GM19455 (cell line): ENCODE measurements around the gene ALDH1B1.

Experiments used
- ATAC-seq: cut with Tn5 transposase; IDR thresholded peaks from one replicate; pipeline ENCODE4 v1.9.1; 2021; ENCODE audit not compliant: unreplicated experiment

ALDH1B1 gene

DNA sequence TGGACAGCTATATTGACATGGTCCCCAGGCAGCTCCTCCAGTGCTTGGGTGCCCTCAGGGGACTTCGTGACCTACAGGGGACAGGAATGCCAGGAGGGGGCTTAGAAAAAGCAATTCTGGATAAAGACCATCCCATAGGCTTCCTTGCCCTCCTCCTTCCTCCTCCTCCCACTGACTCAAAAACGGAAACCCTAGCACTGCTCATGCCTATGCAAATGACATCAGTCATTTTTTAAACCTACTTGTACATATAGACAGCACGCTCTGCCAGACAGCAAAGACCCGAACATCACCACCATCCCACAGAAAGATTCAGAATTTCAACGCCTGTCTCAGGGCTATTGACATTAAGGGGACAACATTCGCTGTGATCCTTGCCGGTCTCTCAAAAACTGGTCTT, 20.8 kb downstream of the ALDH1B1 start:
- ATAC-seq, result no peak

DNA sequence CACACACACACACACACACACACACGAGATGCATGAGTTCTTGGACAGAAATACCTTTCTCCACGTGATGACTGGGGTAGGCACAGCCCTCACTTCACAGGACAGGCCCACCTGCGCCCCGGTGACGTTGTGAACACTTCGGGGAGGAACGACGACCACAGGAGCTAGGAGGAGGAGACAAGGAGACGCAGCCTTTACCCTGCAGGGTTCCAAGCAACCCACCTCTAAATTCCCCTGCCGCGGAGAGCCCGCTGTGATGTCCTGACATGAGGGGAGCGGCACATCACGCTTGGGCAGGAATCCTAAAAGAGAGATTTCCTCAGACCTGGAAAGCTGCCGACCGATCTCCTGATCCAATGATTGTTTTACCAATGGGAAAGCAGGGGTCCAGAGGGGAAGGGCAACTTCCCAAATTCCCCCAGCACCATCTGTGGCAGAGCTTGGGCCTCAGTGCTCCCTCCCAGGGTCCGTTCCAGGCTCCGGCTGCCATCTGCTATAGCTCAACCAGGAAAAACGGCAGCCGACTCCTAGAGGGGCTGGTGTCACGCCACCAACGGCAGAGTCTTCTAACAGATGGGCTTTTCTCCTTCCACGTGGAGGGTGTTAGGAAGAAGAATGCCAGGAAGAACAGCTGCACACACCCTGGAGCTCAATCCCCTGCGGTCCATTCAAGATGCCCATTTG, 21.7 kb downstream of the ALDH1B1 start:
- no peak for ATAC-seq

DNA sequence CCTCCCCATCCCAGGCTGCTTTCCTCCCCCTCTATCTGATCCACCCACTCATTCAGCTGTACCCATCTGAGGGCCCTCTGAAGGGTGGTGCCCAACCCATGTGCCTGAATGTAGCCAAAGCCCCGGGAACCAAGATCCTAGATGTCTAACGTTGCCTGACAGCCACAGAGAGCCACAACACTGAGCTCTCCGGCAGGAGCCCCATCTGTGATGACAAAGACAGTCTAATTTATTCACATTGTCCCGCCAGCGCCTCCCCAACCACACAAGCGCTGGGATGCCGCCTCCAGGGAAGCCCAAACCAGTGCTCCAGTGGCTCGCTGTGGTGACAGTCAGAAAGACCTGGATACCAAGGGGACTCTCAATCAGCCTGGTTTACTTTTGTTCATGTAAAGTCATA, 23.4 kb downstream of the ALDH1B1 start:
- no peak for ATAC-seq

DNA sequence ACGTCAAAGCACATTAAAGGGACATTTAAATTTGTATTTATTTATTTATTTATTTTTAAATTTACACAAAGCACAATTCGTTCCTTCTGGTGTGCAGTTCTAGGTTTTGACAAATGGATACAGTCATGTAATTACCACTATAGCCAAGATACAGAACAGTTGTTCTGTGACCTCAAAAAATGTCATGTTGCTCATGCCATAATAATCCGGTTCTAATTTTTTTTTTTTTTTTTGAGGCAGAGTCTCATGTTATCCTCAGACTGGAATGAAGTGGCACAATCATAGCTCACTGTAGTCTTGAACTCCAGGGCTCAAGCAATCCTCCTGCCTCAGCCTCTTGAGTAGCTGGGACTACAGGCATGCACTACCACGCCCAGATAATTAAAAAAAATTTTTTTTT, 24.0 kb downstream of the ALDH1B1 start:
- ATAC-seq, result no peak

DNA sequence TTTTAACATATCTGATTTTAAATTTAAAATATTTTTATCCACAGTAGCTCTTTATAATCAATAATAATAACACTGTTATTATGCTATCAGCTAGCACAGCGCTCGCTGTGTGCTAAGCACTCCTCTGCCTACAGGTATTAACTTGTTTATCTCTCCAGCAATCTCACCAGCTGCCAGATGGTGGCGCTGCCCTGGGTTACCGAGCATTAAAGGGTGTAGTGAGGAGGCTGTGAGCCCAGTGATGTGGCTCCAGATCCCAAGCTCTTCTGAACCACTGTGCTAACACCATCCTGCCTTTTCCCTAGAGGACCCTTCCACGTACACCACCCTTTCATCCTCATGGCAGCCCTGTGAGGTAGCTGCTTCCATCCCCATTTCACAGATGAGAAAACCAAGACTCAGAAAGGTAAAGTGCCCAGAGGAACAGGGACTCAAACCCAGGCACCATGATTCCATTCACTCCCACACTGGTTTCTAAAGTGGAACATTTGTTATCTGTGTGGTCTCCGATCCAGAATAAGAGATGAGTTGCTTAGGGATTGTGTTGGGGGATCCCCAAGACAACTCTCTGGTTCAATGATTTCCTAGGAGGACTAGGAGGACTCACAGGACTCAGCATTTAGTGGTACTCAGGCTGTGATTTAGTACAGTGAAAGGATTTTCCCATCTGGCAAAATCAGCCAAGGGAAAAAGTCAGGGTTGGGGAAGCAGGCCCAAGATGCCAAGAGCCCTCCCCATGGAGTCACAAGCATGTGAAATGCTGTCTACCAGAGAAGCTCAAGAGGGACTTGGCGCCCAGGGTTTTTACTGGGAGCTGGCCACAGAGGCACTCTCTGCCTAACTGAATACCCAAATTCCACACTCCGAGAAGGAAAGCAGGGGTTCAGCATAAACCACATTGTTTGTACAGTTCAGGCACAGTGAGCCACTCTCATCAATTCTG, 24.8 kb downstream of the ALDH1B1 start:
- ATAC-seq, result no peak

DNA sequence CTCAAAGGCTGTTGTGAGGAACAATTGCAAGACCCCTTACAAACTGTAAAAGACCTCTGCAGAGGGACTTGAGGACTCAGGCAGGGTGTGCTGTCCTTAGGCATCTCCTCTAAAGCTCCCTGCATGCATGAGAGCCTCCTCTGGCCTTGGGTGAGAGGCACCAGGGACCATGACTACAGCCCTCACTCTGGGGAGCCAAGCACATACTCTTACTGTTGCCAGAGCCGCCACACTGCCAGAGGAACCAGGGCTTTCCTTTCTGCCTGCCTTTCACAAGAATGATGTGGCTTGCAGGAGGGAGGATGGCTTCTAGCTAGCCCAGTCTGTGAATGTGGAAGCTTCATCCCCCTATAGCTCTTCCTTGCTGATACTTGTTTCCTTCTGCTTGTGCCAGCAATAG, 25.9 kb downstream of the ALDH1B1 start:
- ATAC-seq, result no peak

DNA sequence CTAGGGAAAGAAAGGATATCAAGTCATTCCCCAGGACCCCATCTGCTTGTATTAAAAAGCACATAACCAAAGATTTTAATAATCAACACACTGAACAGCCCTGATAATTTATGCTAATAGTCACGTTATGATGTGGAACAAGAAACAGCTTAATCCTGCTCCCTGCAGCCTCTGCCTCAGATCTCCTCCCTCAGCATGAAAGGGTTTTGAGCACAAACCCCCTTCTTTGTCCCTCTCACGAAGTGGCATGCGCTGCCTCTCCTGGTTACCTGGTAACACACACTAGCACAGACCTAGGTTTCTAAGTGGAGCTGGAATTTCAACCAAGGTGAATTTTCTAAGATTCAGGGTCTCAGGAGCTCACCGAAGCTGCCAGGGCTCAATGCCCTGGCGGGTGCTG, 26.7 kb downstream of the ALDH1B1 start:
- no peak for ATAC-seq

DNA sequence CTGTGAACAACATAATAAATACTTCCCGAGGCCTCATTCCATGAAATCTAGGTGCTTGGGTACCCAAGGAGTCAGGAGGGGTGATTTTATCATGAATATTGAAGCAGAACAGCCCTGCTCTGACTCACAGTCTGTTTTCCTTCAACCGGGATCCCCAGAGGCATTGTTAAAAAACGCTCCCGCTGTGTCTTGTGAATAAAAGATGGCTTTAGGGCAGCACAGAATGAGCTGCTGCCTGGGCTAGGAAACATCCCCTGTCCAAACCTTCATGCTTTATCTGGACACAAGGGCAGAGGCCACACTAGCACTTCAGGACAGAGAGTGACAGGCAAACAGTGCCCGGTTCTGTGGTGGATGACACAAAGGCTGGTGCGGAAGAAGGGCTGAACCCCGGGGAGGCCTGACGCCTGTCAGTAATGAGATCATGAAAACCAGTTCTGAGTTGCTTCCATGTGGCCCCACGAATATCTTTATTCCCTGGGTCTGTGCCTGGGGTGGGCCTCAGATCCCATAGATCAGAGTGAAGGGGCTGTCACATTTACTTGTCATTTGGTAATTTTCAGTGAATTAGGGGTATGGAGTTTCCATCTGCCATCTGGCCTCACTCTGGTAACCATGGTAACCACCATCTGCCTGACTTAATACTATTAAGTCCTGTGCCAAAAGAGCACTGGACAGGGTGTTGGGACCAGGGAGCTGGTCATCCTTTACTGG, 29.2 kb downstream of the ALDH1B1 start:
- ATAC-seq, result no peak

DNA sequence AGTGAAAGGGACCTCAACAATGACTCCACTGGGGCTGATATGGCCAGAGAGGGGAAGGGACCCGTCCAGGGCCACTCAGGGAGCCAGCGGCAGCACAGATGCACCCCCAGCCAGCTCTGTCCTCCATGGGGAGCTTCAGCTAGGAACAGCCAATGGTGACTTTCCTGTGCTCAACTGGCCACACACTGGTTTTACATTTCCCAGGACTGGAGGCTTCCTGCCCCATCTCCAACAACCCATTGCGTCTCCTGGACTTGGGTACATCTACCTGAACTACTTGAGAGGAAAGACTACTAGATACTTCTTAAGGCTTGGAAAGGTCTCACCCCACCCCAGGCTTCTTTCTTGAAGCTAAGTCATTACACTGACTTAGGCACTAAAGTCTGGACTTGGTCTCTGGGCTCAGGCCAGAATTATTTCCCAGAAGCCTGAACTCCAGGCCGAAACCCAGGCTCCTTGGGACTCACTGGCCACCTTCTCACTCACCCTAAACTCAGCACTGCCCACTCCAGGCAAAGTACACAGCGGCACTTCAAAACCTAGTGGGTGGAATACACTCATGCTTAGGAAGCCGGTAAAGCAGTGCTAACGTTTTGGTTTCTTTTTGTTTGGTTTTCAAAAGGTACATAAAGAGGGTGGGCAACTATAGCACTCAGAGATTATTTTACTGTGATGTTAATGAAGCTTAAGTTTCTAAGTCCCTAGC, 30.2 kb downstream of the ALDH1B1 start:
- ATAC-seq, result no peak

DNA sequence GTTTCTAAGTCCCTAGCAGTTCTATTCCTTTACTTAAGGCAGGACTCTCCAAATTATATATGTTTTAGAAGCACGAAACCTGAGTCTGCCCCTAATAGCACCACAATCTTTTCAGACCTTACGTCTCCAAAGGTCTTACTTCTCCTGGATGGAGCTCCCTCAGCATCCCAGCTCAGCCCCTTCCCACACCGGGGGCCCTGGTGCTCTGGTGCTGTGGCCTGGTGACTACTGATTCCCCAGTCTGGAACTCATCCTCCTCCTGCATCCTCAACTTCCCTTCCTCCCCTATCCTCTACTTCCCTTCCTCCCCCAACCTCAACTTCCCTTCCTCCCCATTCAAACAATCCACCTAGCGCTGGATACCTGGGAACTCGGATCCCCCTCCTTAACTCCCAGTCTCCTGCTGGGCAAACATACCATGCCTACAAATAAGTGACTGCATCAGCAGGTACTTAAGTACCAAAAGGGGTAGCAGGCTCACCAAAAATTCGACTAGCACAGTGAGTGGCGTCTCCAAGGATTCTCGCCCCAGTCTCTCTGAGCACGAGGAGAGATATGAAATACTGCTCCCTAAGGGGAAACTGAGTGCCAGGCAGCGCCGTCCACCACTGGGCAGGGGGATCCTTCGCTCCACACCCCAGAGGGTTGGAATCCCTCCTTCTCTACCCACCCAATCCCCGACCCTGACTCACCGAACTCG, 30.9 kb downstream of the ALDH1B1 start:
- ATAC-seq, result no peak

DNA sequence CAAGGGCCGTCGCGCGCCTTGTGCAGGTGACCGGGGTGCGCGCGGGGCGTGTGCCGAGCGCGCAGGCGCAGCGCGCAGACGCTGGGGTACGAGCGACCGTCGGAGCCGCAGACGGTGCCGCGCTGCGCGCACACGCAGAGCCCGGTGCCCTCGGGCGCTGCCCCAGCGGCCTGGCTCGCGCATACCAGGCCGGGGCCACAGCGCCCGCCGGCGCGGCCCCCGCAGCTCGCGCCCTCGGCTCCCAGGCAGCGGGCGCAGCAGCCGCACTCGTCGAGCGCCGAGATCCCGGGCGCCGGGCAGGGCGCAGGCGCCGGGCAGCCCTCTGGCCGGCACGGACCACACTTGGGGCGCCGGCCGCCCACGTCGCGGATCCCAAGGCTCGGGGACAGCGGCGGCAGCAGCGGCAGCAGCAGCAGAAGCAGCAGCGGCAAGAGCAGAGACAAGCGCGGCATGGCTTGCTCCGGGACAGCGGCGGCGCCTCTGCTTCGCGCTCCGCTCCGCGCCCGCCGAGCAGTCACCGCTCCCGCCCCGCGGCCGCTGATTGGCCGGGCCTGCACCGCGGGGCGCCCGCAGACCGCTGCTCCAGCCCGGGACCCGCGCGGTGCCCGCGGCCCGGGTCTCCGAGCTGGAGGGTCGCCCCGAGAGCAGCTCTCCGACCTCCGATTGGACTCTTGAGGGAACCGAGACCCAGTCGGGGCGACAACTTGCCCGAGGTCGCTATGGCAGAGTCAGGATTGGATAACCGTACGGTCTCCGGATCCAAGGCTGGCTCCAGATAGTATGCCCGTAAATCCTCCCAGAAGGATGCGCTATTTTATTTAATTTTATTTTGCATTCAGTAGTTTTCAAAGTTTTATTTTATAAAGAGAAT, 31.7 kb downstream of the ALDH1B1 start, which contains the start of gene IGFBPL1:
TSS of gene IGFBPL1 (minus strand) at position 482 of the 871 bp plus-strand sequence. CDS start at position 452, 30 bp downstream.
- ATAC-seq, result no peak

DNA sequence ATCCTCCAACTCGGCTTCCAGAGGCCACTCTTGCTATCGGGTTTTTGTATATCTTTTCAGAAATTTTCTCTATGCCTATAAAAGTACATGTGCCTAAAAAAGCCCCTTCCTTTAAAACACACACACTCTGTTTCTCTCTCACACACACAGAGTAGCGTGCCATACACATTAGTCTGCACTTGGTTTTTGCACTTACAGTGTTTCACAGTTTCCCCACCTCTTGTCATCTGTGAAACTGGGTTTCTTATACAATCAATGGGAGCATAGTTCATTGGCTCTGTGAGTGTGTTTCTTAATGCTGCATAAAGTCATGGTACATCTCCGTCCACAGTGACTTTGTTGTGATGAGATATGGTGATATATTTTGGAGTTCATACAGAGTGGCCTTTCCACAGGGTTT, 32.4 kb downstream of the ALDH1B1 start:
- ATAC-seq, result no peak

DNA sequence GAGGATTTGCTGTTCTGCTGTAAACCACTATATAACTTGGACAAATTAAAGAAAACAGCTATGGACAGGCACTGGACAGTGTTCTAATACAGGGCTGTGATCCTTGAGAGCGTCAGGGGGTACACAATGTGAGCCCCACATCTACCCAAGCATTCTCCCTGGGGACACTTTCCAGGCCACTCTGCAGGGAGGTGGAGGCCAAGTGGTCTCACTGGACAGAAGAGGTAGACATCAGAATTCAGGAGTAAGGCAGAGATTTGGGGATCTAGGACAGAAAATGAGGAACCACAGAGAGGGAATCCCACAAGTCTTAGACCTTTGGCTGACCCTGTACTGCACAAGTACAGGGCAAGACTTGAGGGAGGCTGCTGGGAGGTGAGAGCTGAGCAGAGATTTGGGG, 35.6 kb downstream of the ALDH1B1 start:
- no peak for ATAC-seq

DNA sequence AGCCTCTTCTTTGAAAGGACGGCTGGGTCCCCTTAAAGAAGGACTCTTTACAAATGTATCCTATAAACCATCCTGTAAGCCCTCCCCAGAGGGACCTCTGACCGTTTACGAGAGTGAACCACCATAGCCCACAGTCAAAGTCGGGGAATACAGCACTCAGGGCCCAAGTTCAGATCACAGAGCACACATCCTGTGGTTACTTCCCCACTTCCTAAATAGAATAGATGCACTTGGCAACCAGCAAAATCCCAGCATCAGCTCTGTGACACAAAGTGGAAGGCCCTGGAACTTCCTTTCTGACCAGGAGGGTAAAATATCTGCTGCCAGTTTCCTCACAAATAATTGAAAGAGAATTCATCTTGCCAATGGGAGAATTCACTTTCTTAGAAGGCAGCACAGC, 38.6 kb downstream of the ALDH1B1 start:
- ATAC-seq, result no peak

DNA sequence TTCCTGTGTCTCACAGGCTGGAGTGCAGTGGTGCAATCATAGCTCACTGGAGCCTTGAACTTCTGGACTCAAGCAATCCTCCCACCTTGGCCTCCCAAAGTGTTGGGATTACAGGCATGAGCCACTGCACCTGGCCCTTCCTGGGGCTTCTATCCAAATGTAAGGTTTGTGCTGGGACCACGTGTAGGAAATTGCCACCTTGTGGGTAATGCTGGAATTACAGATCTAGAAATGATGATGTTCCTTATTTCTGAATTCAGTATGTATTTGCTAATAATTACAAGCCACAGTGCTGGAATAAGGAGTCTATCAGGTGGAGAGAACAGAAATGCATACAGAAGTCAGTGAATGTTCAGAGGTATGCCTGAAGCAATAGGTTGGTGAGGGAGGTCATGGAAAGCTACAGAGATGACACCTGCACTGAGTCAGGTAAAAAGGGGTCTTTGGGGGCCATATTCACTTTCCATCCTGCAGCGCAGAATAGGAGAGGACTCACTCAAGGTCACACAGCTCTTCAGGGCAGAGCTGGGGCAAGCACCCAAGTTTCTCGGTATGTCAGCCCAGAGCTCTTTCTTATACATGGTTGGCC, 40.5 kb downstream of the ALDH1B1 start:
- no peak for ATAC-seq

DNA sequence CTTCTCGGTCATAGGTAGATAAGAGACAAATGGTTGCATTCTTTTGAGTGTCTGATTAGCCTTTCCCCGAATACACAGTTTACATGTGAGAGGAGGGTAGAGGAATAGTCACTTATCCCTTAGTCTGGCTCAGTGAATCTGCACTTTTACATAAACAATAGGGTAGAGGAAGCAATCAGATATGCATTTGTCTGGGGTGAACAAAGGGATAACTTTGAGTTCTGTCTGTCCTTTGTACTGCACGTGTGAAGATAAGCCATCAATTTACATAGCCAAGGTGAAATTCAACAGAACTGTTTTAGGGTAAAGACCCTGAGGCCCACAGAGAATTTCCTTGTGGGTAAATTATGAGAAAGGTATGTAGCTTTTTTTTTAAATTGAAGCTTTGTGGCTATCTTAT, 41.9 kb downstream of the ALDH1B1 start:
- no peak for ATAC-seq

DNA sequence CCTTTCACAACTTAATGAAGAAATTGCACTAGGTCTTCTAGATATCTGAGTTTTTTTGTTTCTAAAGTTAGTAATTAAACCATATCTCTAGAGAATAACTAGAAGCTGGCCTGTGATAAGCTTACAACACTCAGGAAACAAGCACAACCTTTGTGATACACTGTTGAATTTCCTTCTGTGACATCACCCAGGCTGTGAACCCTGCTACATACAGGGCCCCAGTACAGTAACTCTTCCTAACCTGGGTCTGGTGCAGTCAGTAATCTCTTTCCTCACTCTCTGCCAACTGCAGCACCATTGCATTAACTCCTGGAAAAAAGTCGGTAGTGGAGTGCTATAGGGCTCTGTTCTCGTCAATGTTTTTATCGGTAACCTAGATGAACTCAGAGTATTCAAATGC, 42.4 kb downstream of the ALDH1B1 start:
- ATAC-seq, result no peak

DNA sequence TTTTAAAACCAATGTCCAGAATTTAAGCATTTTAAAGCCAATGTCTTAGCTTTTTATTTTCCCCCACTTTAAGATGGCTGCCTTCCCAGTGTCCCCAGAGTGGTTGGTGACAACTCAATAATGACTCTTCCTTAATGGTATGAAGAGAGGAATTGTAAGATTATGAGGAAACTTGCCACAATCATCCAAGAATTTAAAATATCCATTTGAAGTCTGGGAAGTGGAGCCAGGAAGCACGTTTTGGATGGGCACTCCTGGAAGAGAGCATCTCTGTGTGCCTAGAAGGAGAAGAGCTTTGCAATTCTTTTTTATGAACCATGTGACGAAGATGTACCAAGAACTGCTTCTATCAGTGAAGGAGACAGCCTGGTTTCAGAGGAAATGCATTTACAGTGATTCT, 43.0 kb downstream of the ALDH1B1 start:
- no peak for ATAC-seq

DNA sequence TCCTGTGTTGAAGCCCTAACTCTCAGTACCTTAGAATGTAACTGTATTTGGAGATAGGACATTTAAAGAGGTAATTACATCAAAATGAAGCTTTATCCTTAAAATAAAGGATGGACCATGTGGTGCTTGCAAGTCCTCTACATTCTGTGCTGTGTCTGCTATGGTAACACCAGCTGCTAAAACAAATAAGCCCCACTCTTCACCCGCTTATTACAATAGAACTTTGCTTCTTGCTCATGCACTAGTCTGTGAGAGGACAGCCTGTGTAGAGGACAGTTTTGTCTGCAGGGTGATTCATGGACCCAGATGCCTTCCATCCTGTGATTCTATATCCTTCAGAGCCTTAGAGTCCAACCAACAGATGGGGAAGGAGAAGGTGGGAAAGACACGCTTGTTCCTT, 44.2 kb downstream of the ALDH1B1 start:
- no peak for ATAC-seq
